ENCODE results near the gene CIB4.

Gene CIB4

GRCh38 chr2:26628561-26629345 is 12.4 kb downstream of the CIB4 start:
- TF ChIP-seq GATA2 (IDR thresholded peaks at IDR 0.05; ENCODE audit: low read depth, low read length) (no peak), GATA3 (IDR thresholded peaks at IDR 0.05; ENCODE audit: low read depth, low read length) (no peak)

GRCh38 chr2:26627350-26628105 is 13.6 kb downstream of the CIB4 start:
- TF ChIP-seq GATA2 (IDR thresholded peaks at IDR 0.05; ENCODE audit: low read depth, low read length) (no peak), GATA3 (IDR thresholded peaks at IDR 0.05; ENCODE audit: low read depth, low read length) (no peak)

GRCh38 chr2:26626606-26627005 is 14.6 kb downstream of the CIB4 start:
- TF ChIP-seq GATA2 (IDR thresholded peaks at IDR 0.05; ENCODE audit: low read depth, low read length) = no peak
- no peak for TF ChIP-seq GATA3 (IDR thresholded peaks at IDR 0.05; ENCODE audit: low read depth, low read length)

GRCh38 chr2:26623541-26624495 is 17.3 kb downstream of the CIB4 start:
- TF ChIP-seq GATA3 (IDR thresholded peaks at IDR 0.05; ENCODE audit: low read depth, low read length) = no peak
- TF ChIP-seq GATA2 (IDR thresholded peaks at IDR 0.05; ENCODE audit: low read depth, low read length) = no peak

GRCh38 chr2:26621469-26622199 is 19.5 kb downstream of the CIB4 start:
- no peak for TF ChIP-seq GATA3 (IDR thresholded peaks at IDR 0.05; ENCODE audit: low read depth, low read length)
- no peak for TF ChIP-seq GATA2 (IDR thresholded peaks at IDR 0.05; ENCODE audit: low read depth, low read length)

GRCh38 chr2:26620031-26620605 is 21.0 kb downstream of the CIB4 start:
- TF ChIP-seq GATA2 (IDR thresholded peaks at IDR 0.05; ENCODE audit: low read depth, low read length) (no peak), GATA3 (IDR thresholded peaks at IDR 0.05; ENCODE audit: low read depth, low read length) (no peak)

GRCh38 chr2:26619521-26619951 is 21.6 kb downstream of the CIB4 start:
- TF ChIP-seq GATA2 (IDR thresholded peaks at IDR 0.05; ENCODE audit: low read depth, low read length) (no peak), GATA3 (IDR thresholded peaks at IDR 0.05; ENCODE audit: low read depth, low read length) (no peak)

- TF ChIP-seq GATA2 (IDR thresholded peaks at IDR 0.05; ENCODE audit: low read depth, low read length) (no peak), GATA3 (IDR thresholded peaks at IDR 0.05; ENCODE audit: low read depth, low read length) (no peak)
Measured at GRCh38 chr2:26619096-26619495, 22.1 kb downstream of the CIB4 start.

- TF ChIP-seq GATA2 (IDR thresholded peaks at IDR 0.05; ENCODE audit: low read depth, low read length) (no peak), GATA3 (IDR thresholded peaks at IDR 0.05; ENCODE audit: low read depth, low read length) (no peak)
Measured at GRCh38 chr2:26618611-26619010, 22.6 kb downstream of the CIB4 start.

GRCh38 chr2:26617588-26618083 is 23.5 kb downstream of the CIB4 start:
- TF ChIP-seq GATA3 (IDR thresholded peaks at IDR 0.05; ENCODE audit: low read depth, low read length) (no peak), GATA2 (IDR thresholded peaks at IDR 0.05; ENCODE audit: low read depth, low read length) (no peak)

- TF ChIP-seq GATA2 (IDR thresholded peaks at IDR 0.05; ENCODE audit: low read depth, low read length) (no peak), GATA3 (IDR thresholded peaks at IDR 0.05; ENCODE audit: low read depth, low read length) (no peak)
Measured at GRCh38 chr2:26616706-26617587, 24.2 kb downstream of the CIB4 start.
